ENCODE data around the gene COL6A3. TPM values are rescaled to one million over a fixed set of nuclear protein-coding genes. Genes with fewer than 3 reads are reported as not detected.

The COL6A3 gene
- total RNA-seq, 6 experiments from 2014 or later = 4.5 to 21.1 (median 8.8) TPM

- ATAC-seq (no peak), DNase-seq (no peak)
- no peak for TF ChIP-seq POLR2A (IDR thresholded peaks at IDR 0.05)
- TF ChIP-seq CTCF (IDR thresholded peaks at IDR 0.05) = no peak
- intact Hi-C loops (cut with DNase I) = no loop called here
- H3K9me3 ChIP-seq = no peaks in the 10 kb centered on the region
- no peaks in the 10 kb centered on the region for H3K4me1 ChIP-seq
- 43% methylated on average over 2 of the region's 2 CpGs for WGBS (ENCODE audit: insufficient coverage, low coverage, low lambda C conversion rate, missing lambda C conversion rate)
- no peak overlapping the region for H3K4me3 ChIP-seq
- H3K36me3 ChIP-seq = no peaks in the 10 kb centered on the region
- H3K27me3 ChIP-seq = no peaks in the 10 kb centered on the region
- H3K27ac ChIP-seq = no peak overlapping the region
Measured at GRCh38 chr2:237405605-237406004, 8.4 kb downstream of the COL6A3 start.

- H3K36me3 ChIP-seq = no peaks in the 10 kb centered on the region
- H3K4me3 ChIP-seq = no peak overlapping the region
- TF ChIP-seq CTCF (IDR thresholded peaks at IDR 0.05) = no peak
- no peak for TF ChIP-seq POLR2A (IDR thresholded peaks at IDR 0.05)
- H3K27me3 ChIP-seq = no peaks in the 10 kb centered on the region
- ATAC-seq (no peak), DNase-seq (no peak)
- intact Hi-C loops (cut with DNase I) = no loop called here
- 56% methylated on average over 12 of the region's 13 CpGs for WGBS (ENCODE audit: insufficient coverage, low coverage, low lambda C conversion rate, missing lambda C conversion rate)
- no peaks in the 10 kb centered on the region for H3K4me1 ChIP-seq
- no peak overlapping the region for H3K27ac ChIP-seq
- no peaks in the 10 kb centered on the region for H3K9me3 ChIP-seq
Measured at GRCh38 chr2:237405006-237405559, 8.9 kb downstream of the COL6A3 start.

- intact Hi-C loops (cut with DNase I) = no loop called here
- H3K9me3 ChIP-seq = no peaks in the 10 kb centered on the region
- 43% methylated on average over 2 of the region's 2 CpGs for WGBS (ENCODE audit: insufficient coverage, low coverage, low lambda C conversion rate, missing lambda C conversion rate)
Measured at GRCh38 chr2:237404413-237404812, 9.6 kb downstream of the COL6A3 start.

GRCh38 chr2:237403024-237403882, 10.7 kb downstream of the COL6A3 start:
- WGBS (ENCODE audit: insufficient coverage, low coverage, low lambda C conversion rate, missing lambda C conversion rate) = 41% methylated on average over 6 of the region's 11 CpGs
- Histone ChIP-seq H3K27ac (no peak overlapping the region), H3K4me3 (no peak overlapping the region), H3K36me3 (no peaks in the 10 kb centered on the region), H3K9me3 (no peaks in the 10 kb centered on the region), H3K4me1 (no peaks in the 10 kb centered on the region), H3K27me3 (no peaks in the 10 kb centered on the region)
- intact Hi-C loops (cut with DNase I) = no loop called here
- no peak for ATAC-seq
- no peak for DNase-seq
- no peak for TF ChIP-seq CTCF (IDR thresholded peaks at IDR 0.05)
- TF ChIP-seq POLR2A (IDR thresholded peaks at IDR 0.05) = no peak

More at GRCh38 chr2:237404413-237404812, 9.6 kb downstream of the COL6A3 start:
- TF ChIP-seq POLR2A (IDR thresholded peaks at IDR 0.05) (no peak), CTCF (IDR thresholded peaks at IDR 0.05) (no peak)
- H3K27ac ChIP-seq = no peak overlapping the region
- H3K36me3 ChIP-seq = no peaks in the 10 kb centered on the region
- ATAC-seq = no peak
- no peak for DNase-seq
- no peaks in the 10 kb centered on the region for H3K27me3 ChIP-seq
- no peaks in the 10 kb centered on the region for H3K4me1 ChIP-seq
- H3K4me3 ChIP-seq = no peak overlapping the region

Measured in right lobe of liver (tissue), 6 donors.